ENCODE data around the gene ERMARD. TPM values are rescaled to one million over a fixed set of nuclear protein-coding genes. Genes with fewer than 3 reads are reported as not detected.

Gene ERMARD
- total RNA-seq, 1 experiment from 2014 or later, result 13.6 TPM

DNA sequence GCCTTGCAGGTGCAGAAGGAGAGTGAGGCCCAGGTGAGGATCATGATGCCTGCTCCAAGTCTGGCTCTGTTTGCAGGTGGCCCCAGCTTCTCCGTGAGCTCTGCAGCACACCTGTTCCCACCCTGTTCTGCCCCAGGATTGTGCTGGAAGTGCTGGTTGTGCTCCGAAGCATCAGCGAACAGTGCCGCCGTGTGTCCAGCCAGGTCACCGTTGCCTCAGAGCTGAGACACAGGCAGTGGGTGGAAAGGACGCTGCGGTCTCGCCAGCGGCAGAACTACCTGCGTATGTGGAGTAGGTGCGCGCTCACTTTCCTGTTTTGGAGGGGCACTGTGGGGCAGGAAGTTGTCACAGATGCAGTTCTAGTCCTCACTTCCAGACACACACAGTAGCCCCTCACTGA, 25.0 kb downstream of the ERMARD start:
- Histone ChIP-seq H4K20me1 (ENCODE audit: control insufficient read depth, insufficient read depth, insufficient read length) (no peaks in the 10 kb centered on the region), H3K79me1 (ENCODE audit: insufficient read depth, low read depth, low read length, poor library complexity, severe bottlenecking) (no peaks in the 10 kb centered on the region), H2BK120ac (ENCODE audit: low read depth, low read length, poor library complexity, severe bottlenecking) (no peak overlapping the region), H2AK5ac (ENCODE audit: insufficient read length, low read length) (no peak overlapping the region), H2AFZ (ENCODE audit: low read length) (no peak overlapping the region), H3K27me3 (ENCODE audit: insufficient read depth, low read length) (no peaks in the 10 kb centered on the region), H3K18ac (ENCODE audit: insufficient read length, low read depth, low read length) (no peak overlapping the region), H4K5ac (ENCODE audit: insufficient read length, low read depth, low read length) (no peak overlapping the region), H3K27ac (ENCODE audit: insufficient read length, low read depth, low read length) (no peak overlapping the region), H3K4ac (ENCODE audit: low read depth, low read length) (no peak overlapping the region), H3K14ac (ENCODE audit: insufficient read depth, low read length) (no peak overlapping the region), H3T11ph (ENCODE audit: low read length) (no peak overlapping the region), H3K9ac (ENCODE audit: extremely low read depth, insufficient read length, low read length) (no peak overlapping the region), H4K91ac (ENCODE audit: insufficient read length, low read depth, low read length) (no peak overlapping the region), H3K23ac (ENCODE audit: insufficient read length, low read depth, low read length) (no peak overlapping the region), H4K8ac (replicated peaks; ENCODE audit: insufficient read length, low read depth, low read length) (no peak overlapping the region), H3K79me2 (ENCODE audit: insufficient read depth, low read length) (no peaks in the 10 kb centered on the region), H3K4me1 (ENCODE audit: insufficient read depth, low read length) (no peaks in the 10 kb centered on the region), H3K9me3 (ENCODE audit: control insufficient read depth, low read depth, low read length) (no peaks in the 10 kb centered on the region), H2BK15ac (ENCODE audit: low read depth, low read length) (no peak overlapping the region), H2BK20ac (ENCODE audit: low read depth, low read length, poor library complexity, severe bottlenecking) (no peak overlapping the region), H2BK5ac (ENCODE audit: insufficient read length, low read length) (no peak overlapping the region), H3K4me2 (ENCODE audit: insufficient read depth, insufficient read length, low read length) (no peak overlapping the region), H3K23me2 (ENCODE audit: insufficient read length, low read depth, low read length, poor library complexity, severe bottlenecking) (no peaks in the 10 kb centered on the region), H2BK12ac (ENCODE audit: insufficient read length, low read depth, low read length) (no peak overlapping the region), H3K56ac (ENCODE audit: insufficient read length, low read depth, low read length) (no peak overlapping the region)
- Mint-ChIP-seq H3K4me3 (no peak overlapping the region), H3K9me3 (no peaks in the 10 kb centered on the region), H3K27ac (no peak overlapping the region), H3K4me1 (no peaks in the 10 kb centered on the region), H3K36me3 (ENCODE audit: insufficient read depth in 1 of 3, low read depth in 3 of 3) (peaks cover 4 to 21% (median 14%) of the 10 kb centered on the region in 3 experiments; a peak in 6 of 7 replicates), H3K27me3 (ENCODE audit: low read depth) (no peaks in the 10 kb centered on the region)
- no peak for DNase-seq
- WGBS (ENCODE audit: extremely low coverage, insufficient read length, low lambda C conversion rate), result no CpG with 5 or more reads among the region's 13 CpGs
- TF ChIP-seq, protein P1, sequence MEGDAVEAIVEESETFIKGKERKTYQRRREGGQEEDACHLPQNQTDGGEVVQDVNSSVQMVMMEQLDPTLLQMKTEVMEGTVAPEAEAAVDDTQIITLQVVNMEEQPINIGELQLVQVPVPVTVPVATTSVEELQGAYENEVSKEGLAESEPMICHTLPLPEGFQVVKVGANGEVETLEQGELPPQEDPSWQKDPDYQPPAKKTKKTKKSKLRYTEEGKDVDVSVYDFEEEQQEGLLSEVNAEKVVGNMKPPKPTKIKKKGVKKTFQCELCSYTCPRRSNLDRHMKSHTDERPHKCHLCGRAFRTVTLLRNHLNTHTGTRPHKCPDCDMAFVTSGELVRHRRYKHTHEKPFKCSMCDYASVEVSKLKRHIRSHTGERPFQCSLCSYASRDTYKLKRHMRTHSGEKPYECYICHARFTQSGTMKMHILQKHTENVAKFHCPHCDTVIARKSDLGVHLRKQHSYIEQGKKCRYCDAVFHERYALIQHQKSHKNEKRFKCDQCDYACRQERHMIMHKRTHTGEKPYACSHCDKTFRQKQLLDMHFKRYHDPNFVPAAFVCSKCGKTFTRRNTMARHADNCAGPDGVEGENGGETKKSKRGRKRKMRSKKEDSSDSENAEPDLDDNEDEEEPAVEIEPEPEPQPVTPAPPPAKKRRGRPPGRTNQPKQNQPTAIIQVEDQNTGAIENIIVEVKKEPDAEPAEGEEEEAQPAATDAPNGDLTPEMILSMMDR (conservative IDR thresholded peaks at IDR 0.05), result no peak
